HepG2 (cell line): Measurements from ENCODE around the gene TNS1. TPM values are rescaled to one million over a fixed set of nuclear protein-coding genes. Genes with fewer than 3 reads are reported as not detected.

ENCODE experiments used
- AGO2 ChIP-seq: fragments of 200-400 bp; formaldehyde crosslinking; optimal IDR thresholded peaks from 2 replicates; pipeline ENCODE3; 2017; ENCODE audit warnings: mild to moderate bottlenecking, low read depth, low read length, moderate library complexity
- DMAP1 ChIP-seq: IDR thresholded peaks from 2 replicates; pipeline ENCODE4 v1.6.1; 2016
- DNMT1 ChIP-seq: sonication (generic); formaldehyde crosslinking; IDR thresholded peaks from 2 replicates; pipeline ENCODE4 v1.5.1; 2020; ENCODE audit warnings: mild to moderate bottlenecking, missing genetic modification reagents
- HNRNPH1 ChIP-seq: fragments of 200-400 bp; formaldehyde crosslinking; optimal IDR thresholded peaks from 2 replicates; pipeline ENCODE3; 2017; ENCODE audit warnings: mild to moderate bottlenecking, low read depth, low read length
- NAIF1 ChIP-seq: sonication (generic); formaldehyde crosslinking; IDR thresholded peaks from 2 replicates; pipeline ENCODE4 v1.5.0; 2020; ENCODE audit warnings: mild to moderate bottlenecking, missing genetic modification reagents, borderline replicate concordance
- NFKBIZ ChIP-seq: IDR thresholded peaks from 2 replicates; pipeline ENCODE4 v1.6.1; 2018; ENCODE audit warnings: missing genetic modification reagents, missing compliant biosample characterization
- POGZ ChIP-seq: sonication (generic); formaldehyde crosslinking; IDR thresholded peaks from 2 replicates; pipeline ENCODE4 v1.4.0; 2020; ENCODE audit warnings: mild to moderate bottlenecking, missing genetic modification reagents
- ZBTB25 ChIP-seq: IDR thresholded peaks from 2 replicates; pipeline ENCODE4 v1.6.1; 2018; ENCODE audit warnings: missing genetic modification reagents
- ZC3H13 ChIP-seq: sonication (generic); formaldehyde crosslinking; IDR thresholded peaks from 2 replicates; pipeline ENCODE4 v1.8.1; 2023; ENCODE audit warnings: mild to moderate bottlenecking, missing genetic modification reagents, moderate library complexity
- ZNF10 ChIP-seq: sonication (generic); formaldehyde crosslinking; IDR thresholded peaks from 2 replicates; pipeline ENCODE4 v1.4.0; 2020; ENCODE audit warnings: mild to moderate bottlenecking, low read depth, missing genetic modification reagents, borderline replicate concordance
- ZNF235 ChIP-seq: sonication (generic); formaldehyde crosslinking; IDR thresholded peaks from 2 replicates; pipeline ENCODE4 v1.8.1; 2023; ENCODE audit warnings: mild to moderate bottlenecking, missing genetic modification reagents, borderline replicate concordance
- ZNF510 ChIP-seq: sonication (generic); formaldehyde crosslinking; IDR thresholded peaks from 2 replicates; pipeline ENCODE4 v1.4.0; 2020; ENCODE audit warnings: low read depth, mild to moderate bottlenecking, missing genetic modification reagents
- ZNF563 ChIP-seq: sonication (generic); formaldehyde crosslinking; IDR thresholded peaks from 2 replicates; pipeline ENCODE4 v1.8.0; 2022; ENCODE audit warnings: mild to moderate bottlenecking, moderate library complexity, missing genetic modification reagents
- ZNF703 ChIP-seq: sonication (generic); formaldehyde crosslinking; IDR thresholded peaks from 2 replicates; pipeline ENCODE4 v1.5.1; 2020; ENCODE audit warnings: missing genetic modification reagents, mild to moderate bottlenecking, moderate library complexity, borderline replicate concordance
- ZNF713 ChIP-seq: sonication (generic); formaldehyde crosslinking; IDR thresholded peaks from 2 replicates; pipeline ENCODE4 v1.4.0; 2020; ENCODE audit warnings: mild to moderate bottlenecking, missing genetic modification reagents
- ZNF75D ChIP-seq: sonication (generic); formaldehyde crosslinking; IDR thresholded peaks from 2 replicates; pipeline ENCODE4 v1.8.1; 2023; ENCODE audit warnings: missing genetic modification reagents, mild to moderate bottlenecking, borderline replicate concordance
- ZNF83 ChIP-seq: sonication (generic); formaldehyde crosslinking; IDR thresholded peaks from 2 replicates; pipeline ENCODE4 v1.4.0; 2020; ENCODE audit warnings: missing genetic modification reagents, mild to moderate bottlenecking, borderline replicate concordance
- ZSCAN5A ChIP-seq: sonication (generic); formaldehyde crosslinking; IDR thresholded peaks from 2 replicates; pipeline ENCODE4 v1.8.0; 2022; ENCODE audit warnings: mild to moderate bottlenecking, missing genetic modification reagents, borderline replicate concordance
- polyA plus RNA-seq, 8 experiments: library from polyadenylated mRNA; depleted of rRNA in 3 of 8; stranded (reverse) in 7 of 8; unstranded in 1 of 8; fragments of >200 nt; fragmentation: Illumina TruSeq in 4 of 8; extraction: Trizol in 4 of 8; gene quantifications; 2 replicates each; pipeline versions ENCODE4 v1.2.1 to v1.2.3, GENCODE V29; 2011 to 2016; ENCODE audit warnings: low read depth in 4 of 8, missing spikeins in 1 of 8, mixed read lengths in 1 of 8; ENCODE audit not compliant: insufficient read depth in 1 of 8
- total RNA-seq, 5 experiments: library from RNA; depleted of rRNA; stranded (reverse); fragments of >200 nt; fragmentation: Illumina TruSeq; extraction: Trizol; gene quantifications; 2 replicates each; pipeline ENCODE4 v1.2.3, GENCODE V29; 2016; ENCODE audit warnings: low read depth in 1 of 5
- TF ChIP-seq, protein P1 (sequence below): sonication (generic); formaldehyde crosslinking; IDR thresholded peaks from 2 replicates; pipeline ENCODE4 v1.9.0; 2021; ENCODE audit warnings: missing genetic modification reagents, mild to moderate bottlenecking, borderline replicate concordance
- TF ChIP-seq, protein P2 (sequence below): IDR thresholded peaks from 2 replicates; pipeline ENCODE4 v1.6.1; 2012; ENCODE audit warnings: low read length, improper control_type of control experiment
- TF ChIP-seq, protein P3 (sequence below): sonication (generic); formaldehyde crosslinking; IDR thresholded peaks from 2 replicates; pipeline ENCODE4 v1.8.0; 2023; ENCODE audit warnings: mild to moderate bottlenecking, missing genetic modification reagents

Gene TNS1
- total and polyA plus RNA-seq, 2 of the 13 experiments (the other 11 are each of a cell fraction or from before 2014, with no cell fraction given) = 1.9 to 118 TPM

DNA sequence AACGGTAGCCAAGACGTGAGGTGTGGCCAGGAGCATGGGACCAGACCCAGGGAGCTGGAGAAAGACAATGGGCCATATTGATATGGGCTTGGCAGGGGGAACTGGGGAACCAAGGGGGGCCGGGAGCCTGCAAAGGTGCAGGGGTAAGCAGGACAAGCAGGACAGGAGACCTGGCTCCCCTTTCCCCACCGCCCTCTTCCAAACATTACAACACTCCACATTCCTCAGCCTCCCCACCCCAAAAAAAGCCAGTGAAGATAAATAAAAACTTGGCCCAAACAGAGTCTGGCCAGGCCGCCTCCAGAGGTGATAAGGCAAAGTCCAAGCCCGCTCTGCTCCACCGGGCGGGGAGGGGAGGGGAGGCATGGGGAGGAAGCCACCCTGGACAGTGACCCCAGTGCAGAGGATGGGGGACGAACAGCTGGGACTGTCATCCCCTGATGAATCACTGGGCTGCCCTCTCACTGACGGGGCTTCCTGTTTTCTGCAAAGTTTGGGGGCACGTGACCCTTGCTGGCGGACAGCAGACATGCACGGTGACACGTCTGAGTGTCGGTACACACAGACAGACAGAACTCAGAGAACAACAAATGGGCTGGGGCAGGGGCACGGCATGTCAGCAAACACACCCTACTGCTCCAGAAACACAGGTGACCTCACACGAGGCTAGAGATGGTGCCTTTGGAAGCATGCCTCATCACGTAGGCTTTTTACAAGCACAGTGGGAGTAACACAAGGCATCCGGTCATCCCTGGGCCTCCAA, 100.2 kb downstream of the TNS1 start (continued):
- TF ChIP-seq ZNF83 (CRISPR knock-in tag) (no peak), POGZ (CRISPR knock-in tag) (peak; percentile 95), DMAP1 (CRISPR knock-in tag) (peak; percentile 85), ZNF235 (CRISPR knock-in tag) (no peak), NAIF1 (CRISPR knock-in tag) (no peak), DNMT1 (CRISPR knock-in tag) (peak; percentile 93), ZNF703 (CRISPR knock-in tag) (no peak), ZNF75D (CRISPR knock-in tag) (no peak), ZNF510 (CRISPR knock-in tag) (peak; percentile 57; the same call in 1 of the 2 replicates), ZNF10 (CRISPR knock-in tag) (no peak), NFKBIZ (CRISPR knock-in tag) (peak; percentile 95), AGO2 (no peak), ZNF563 (CRISPR knock-in tag) (0 out of 2 replicates have a peak, but pooled peaks have one; percentile 30), ZNF713 (peak; percentile 83; the same call in 1 of the 2 replicates), ZC3H13 (CRISPR knock-in tag) (peak; percentile 90; the same call in 1 of the 2 replicates), ZBTB25 (peak; percentile 94), ZSCAN5A (CRISPR knock-in tag) (peak; percentile 94; the same call in 1 of the 2 replicates), HNRNPH1 (no peak)
- TF ChIP-seq, protein P1, sequence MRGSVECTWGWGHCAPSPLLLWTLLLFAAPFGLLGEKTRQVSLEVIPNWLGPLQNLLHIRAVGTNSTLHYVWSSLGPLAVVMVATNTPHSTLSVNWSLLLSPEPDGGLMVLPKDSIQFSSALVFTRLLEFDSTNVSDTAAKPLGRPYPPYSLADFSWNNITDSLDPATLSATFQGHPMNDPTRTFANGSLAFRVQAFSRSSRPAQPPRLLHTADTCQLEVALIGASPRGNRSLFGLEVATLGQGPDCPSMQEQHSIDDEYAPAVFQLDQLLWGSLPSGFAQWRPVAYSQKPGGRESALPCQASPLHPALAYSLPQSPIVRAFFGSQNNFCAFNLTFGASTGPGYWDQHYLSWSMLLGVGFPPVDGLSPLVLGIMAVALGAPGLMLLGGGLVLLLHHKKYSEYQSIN (CRISPR knock-in tag) = no peak
- TF ChIP-seq, protein P2, sequence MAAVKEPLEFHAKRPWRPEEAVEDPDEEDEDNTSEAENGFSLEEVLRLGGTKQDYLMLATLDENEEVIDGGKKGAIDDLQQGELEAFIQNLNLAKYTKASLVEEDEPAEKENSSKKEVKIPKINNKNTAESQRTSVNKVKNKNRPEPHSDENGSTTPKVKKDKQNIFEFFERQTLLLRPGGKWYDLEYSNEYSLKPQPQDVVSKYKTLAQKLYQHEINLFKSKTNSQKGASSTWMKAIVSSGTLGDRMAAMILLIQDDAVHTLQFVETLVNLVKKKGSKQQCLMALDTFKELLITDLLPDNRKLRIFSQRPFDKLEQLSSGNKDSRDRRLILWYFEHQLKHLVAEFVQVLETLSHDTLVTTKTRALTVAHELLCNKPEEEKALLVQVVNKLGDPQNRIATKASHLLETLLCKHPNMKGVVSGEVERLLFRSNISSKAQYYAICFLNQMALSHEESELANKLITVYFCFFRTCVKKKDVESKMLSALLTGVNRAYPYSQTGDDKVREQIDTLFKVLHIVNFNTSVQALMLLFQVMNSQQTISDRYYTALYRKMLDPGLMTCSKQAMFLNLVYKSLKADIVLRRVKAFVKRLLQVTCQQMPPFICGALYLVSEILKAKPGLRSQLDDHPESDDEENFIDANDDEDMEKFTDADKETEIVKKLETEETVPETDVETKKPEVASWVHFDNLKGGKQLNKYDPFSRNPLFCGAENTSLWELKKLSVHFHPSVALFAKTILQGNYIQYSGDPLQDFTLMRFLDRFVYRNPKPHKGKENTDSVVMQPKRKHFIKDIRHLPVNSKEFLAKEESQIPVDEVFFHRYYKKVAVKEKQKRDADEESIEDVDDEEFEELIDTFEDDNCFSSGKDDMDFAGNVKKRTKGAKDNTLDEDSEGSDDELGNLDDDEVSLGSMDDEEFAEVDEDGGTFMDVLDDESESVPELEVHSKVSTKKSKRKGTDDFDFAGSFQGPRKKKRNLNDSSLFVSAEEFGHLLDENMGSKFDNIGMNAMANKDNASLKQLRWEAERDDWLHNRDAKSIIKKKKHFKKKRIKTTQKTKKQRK = no peak
- TF ChIP-seq, protein P3, sequence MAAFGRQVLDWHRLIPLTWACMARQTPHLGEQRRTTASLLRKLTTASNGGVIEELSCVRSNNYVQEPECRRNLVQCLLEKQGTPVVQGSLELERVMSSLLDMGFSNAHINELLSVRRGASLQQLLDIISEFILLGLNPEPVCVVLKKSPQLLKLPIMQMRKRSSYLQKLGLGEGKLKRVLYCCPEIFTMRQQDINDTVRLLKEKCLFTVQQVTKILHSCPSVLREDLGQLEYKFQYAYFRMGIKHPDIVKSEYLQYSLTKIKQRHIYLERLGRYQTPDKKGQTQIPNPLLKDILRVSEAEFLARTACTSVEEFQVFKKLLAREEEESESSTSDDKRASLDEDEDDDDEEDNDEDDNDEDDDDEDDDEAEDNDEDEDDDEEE = no peak
